GM12878 (cell line): ENCODE results near the gene FNDC8. TPM values are rescaled to one million over a fixed set of nuclear protein-coding genes. Genes with fewer than 3 reads are reported as not detected.

Experiments used
- ATAC-seq: fragments of 200-7000 bp; cut with Tn5 transposase; 3 replicates; pipeline ENCODE4 v1.9.1; 2020; ENCODE audit warnings: mild to moderate bottlenecking, moderate library complexity
- BruUV-seq: library from RNA; stranded (reverse); fragments of 400-500 nt; replicated peaks from 2 replicates; lab custom pipeline; 2021; lab: Mats Ljungman, UMichigan
- CTCF ChIA-PET: fragments of 300-600 bp; sonication (Branson Sonifier 250); formaldehyde crosslinking; extraction: SDS; loops from one replicate; lab custom pipeline; 2021; ENCODE audit warnings: inconsistent platforms; lab: Yijun Ruan, JAX
- POLR2A ChIA-PET: fragments of 350-600 bp; formaldehyde crosslinking; extraction: SDS; loops from one replicate; lab custom pipeline; 2021; ENCODE audit warnings: inconsistent platforms; lab: Charles Lee
- RAD21 ChIA-PET: fragments of 300-600 bp; sonication (Branson Sonifier 250); formaldehyde crosslinking; loops from one replicate; lab custom pipeline; 2023; ENCODE audit warnings: antibody characterized with exemption; ENCODE audit not compliant: unreplicated experiment; lab: Charles Lee
- SMC1A ChIA-PET: fragments of 300-600 bp; sonication (Branson Sonifier 250); formaldehyde crosslinking; loops from one replicate; lab custom pipeline; 2023; ENCODE audit not compliant: unreplicated experiment, uncharacterized antibody; lab: Charles Lee
- DNase-seq: peaks from one replicate; pipeline ENCODE4 v3.0.0-alpha.2; 2011; ENCODE audit warnings: low read depth, low spot score
- FAIRE-seq: peaks from 3 replicates; lab custom pipeline; 2011; peaks lifted over from hg19 to GRCh38; lab: Jason Lieb, UNC
- H2AFZ ChIP-seq: 2 replicates; pipeline ENCODE4 v1.6.0; 2011; ENCODE audit warnings: low read depth, low read length, control low read depth; ENCODE audit not compliant: control insufficient read depth
- H3K27ac ChIP-seq: 2 replicates; pipeline ENCODE4 v1.5.1; 2011; ENCODE audit warnings: control low read depth; ENCODE audit not compliant: control insufficient read depth, insufficient read depth
- H3K27me3 ChIP-seq, 2 experiments: replicated peaks in 1 of 2; 2 replicates each; pipeline versions ENCODE4 v1.6.0 to v1.6.1; 2011; ENCODE audit warnings: low read length in 1 of 2; ENCODE audit not compliant: control insufficient read depth in 2 of 2, insufficient read depth in 2 of 2
- H3K36me3 ChIP-seq, 2 experiments: 2 replicates each; pipeline ENCODE4 v1.5.1; 2011; ENCODE audit warnings: low read length in 1 of 2; ENCODE audit not compliant: control insufficient read depth in 2 of 2, insufficient read depth in 2 of 2
- H3K4me1 ChIP-seq: 2 replicates; pipeline ENCODE4 v1.6.1; 2011; ENCODE audit warnings: mild to moderate bottlenecking, low read length, moderate library complexity, mixed read lengths; ENCODE audit not compliant: control insufficient read depth, insufficient read depth
- H3K4me2 ChIP-seq: 2 replicates; pipeline ENCODE4 v1.6.0; 2011; ENCODE audit warnings: control low read depth; ENCODE audit not compliant: control insufficient read depth, insufficient read depth
- H3K4me3 ChIP-seq: fragments of 200-600 bp; sonication (generic); 2 replicates; pipeline ENCODE4 v1.5.1; 2016
- H3K79me2 ChIP-seq: 2 replicates; pipeline ENCODE4 v1.6.0; 2011; ENCODE audit warnings: low read length; ENCODE audit not compliant: control insufficient read depth, insufficient read depth
- H3K9ac ChIP-seq: 2 replicates; pipeline ENCODE4 v1.8.0; 2011; ENCODE audit warnings: low read length, control low read depth, mixed read lengths; ENCODE audit not compliant: control insufficient read depth, insufficient read depth
- H3K9me3 ChIP-seq: replicated peaks from 3 replicates; pipeline ENCODE4 v1.5.1; 2011; ENCODE audit warnings: mild to moderate bottlenecking, low read length; ENCODE audit not compliant: control insufficient read depth, insufficient read depth
- H4K20me1 ChIP-seq: 2 replicates; pipeline ENCODE4 v1.6.0; 2011; ENCODE audit not compliant: control insufficient read depth, insufficient read depth
- FOS ChIP-seq: IDR thresholded peaks from 3 replicates; pipeline ENCODE4 v1.6.1; 2011; ENCODE audit warnings: borderline replicate concordance; ENCODE audit not compliant: insufficient read length; ENCODE audit errors: extremely low read depth
- FOXK2 ChIP-seq: fragments of 450-650 bp; IDR thresholded peaks from 2 replicates; pipeline ENCODE4 v1.6.1; 2017; ENCODE audit warnings: mild to moderate bottlenecking, moderate library complexity
- MEF2B ChIP-seq: fragments of 450-650 bp; IDR thresholded peaks from 2 replicates; pipeline ENCODE4 v1.6.1; 2018; ENCODE audit warnings: mild to moderate bottlenecking, moderate library complexity; ENCODE audit not compliant: partially characterized antibody, poor library complexity, severe bottlenecking
- PKNOX1 ChIP-seq: fragments of 450-650 bp; IDR thresholded peaks from 2 replicates; pipeline ENCODE4 v1.6.1; 2016; ENCODE audit warnings: mild to moderate bottlenecking
- RAD21 ChIP-seq: IDR thresholded peaks from 2 replicates; pipeline ENCODE4 v1.6.1; 2011; ENCODE audit warnings: mild to moderate bottlenecking, low read depth, low read length, moderate library complexity; ENCODE audit not compliant: insufficient read depth
- SMC3 ChIP-seq: IDR thresholded peaks from 2 replicates; pipeline ENCODE4 v1.6.1; 2011; ENCODE audit warnings: low read length, improper control_type of control experiment, borderline replicate concordance
- TAF1 ChIP-seq: IDR thresholded peaks from 2 replicates; pipeline ENCODE4 v1.6.1; 2011; ENCODE audit warnings: mild to moderate bottlenecking, low read depth, low read length, borderline replicate concordance
- WRNIP1 ChIP-seq: IDR thresholded peaks from 2 replicates; pipeline ENCODE4 v1.6.1; 2011; ENCODE audit warnings: low read depth, low read length, improper control_type of control experiment, borderline replicate concordance
- YY1 ChIP-seq: IDR thresholded peaks from 2 replicates; pipeline ENCODE4 v1.6.1; 2011; ENCODE audit warnings: low read depth, mild to moderate bottlenecking, low read length
- in situ Hi-C: fragments of 300-500 bp; cut with MboI; formaldehyde crosslinking; loops from 9 replicates; pipeline ENCODE4 v1.14.3; 2018; ENCODE audit warnings: mixed read lengths
- intact Hi-C: fragments of 100-400 bp; cut with micrococcal nuclease; formaldehyde crosslinking; loops from one replicate; pipeline ENCODE4 v1.14.2; 2022; ENCODE audit not compliant: unreplicated experiment
- polyA plus RNA-seq, 11 experiments: library from polyadenylated mRNA; depleted of rRNA in 4 of 11; unstranded in 6 of 11; stranded (reverse) in 5 of 11; fragments of >200 nt; fragmentation: Nextera tagmentation in 4 of 11; fragmentation: Illumina TruSeq in 1 of 11; extraction: Ambion mirVana in 4 of 11; extraction: Trizol in 1 of 11; gene quantifications; 1 replicate in 1 of 11; 2 replicates in 10 of 11; pipeline versions ENCODE4 v1.2.1 to v1.2.3, GENCODE V29; 2011 to 2016; ENCODE audit warnings: inconsistent platforms in 2 of 11, missing spikeins in 2 of 11, low read depth in 1 of 11
- total RNA-seq, 4 experiments: library from RNA; depleted of rRNA in 3 of 4; stranded (reverse); fragments of >200 nt in 3 of 4; fragmentation: Illumina TruSeq in 1 of 4; extraction: Trizol in 1 of 4; gene quantifications; 2 replicates each; pipeline versions ENCODE4 v1.2.1 to v1.2.3, GENCODE V29; 2013 to 2021
- TF ChIP-seq, protein P1 (sequence below), 3 experiments: IDR thresholded peaks in 2 of 3; conservative IDR thresholded peaks in 1 of 3; 2 replicates each; pipeline ENCODE4 v1.5.1; 2011; ENCODE audit warnings: low read depth in 3 of 3, low read length in 3 of 3, mild to moderate bottlenecking in 3 of 3, control low read depth in 2 of 3, moderate library complexity in 2 of 3, inconsistent platforms in 1 of 3, mixed read lengths in 1 of 3; ENCODE audit not compliant: control insufficient read depth in 2 of 3, insufficient read depth in 1 of 3; ENCODE audit errors: extremely low read depth in 1 of 3
- TF ChIP-seq, protein P2 (sequence below): fragments of 450-650 bp; IDR thresholded peaks from 2 replicates; pipeline ENCODE4 v1.6.1; 2014; ENCODE audit warnings: mild to moderate bottlenecking

FNDC8 gene
- total and polyA plus RNA-seq, 10 of the 15 experiments (the other 5 are each of a cell fraction or from before 2014, with no cell fraction given) = 0.06 to 0.15 (median 0.11) TPM; not detected in 7

DNA sequence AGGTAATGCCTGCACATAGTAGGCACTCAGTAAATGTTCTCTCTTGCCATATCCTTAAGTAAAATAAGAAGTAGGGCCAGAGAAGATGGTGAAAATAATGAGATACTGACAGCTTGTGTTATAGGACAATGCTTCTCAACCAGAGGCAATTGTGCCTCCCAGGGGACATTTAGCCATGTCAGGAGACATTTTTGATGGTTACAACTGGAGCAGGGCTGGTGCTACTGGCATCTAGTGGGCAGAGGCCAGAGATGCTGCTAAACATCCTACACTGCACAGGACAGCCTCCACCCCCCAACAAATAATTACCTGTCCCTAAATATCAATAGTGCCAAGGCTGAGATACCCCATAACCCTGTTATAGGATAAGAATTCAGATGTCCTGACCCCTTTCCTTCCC lies 3.4 kb upstream of the FNDC8 start:
- peak overlapping the region; percentile 94; the same call in 1 of the 2 replicates for H3K9ac ChIP-seq
- in situ Hi-C loops (loop anchor here (5.0 to 25.0 kb wide), 3 partner anchors 121 to 906 kb away; no protein-coding TSS in a partner anchor), intact Hi-C loops (loop anchor here (1.0 to 5.0 kb wide), 5 partner anchors 29 to 697 kb away; partner anchors contain the start of genes LIG3 and RFFL)
- ChIA-PET CTCF (interaction anchor here (0.6 to 6.9 kb wide), 30 partner anchors 8 to 745 kb away, joined by 3 to 149 read pairs (median 4); partner anchors contain the start of genes NLE1 and RFFL), POLR2A (interaction anchor here (1.3 to 2.2 kb wide), 2 partner anchors 137 to 576 kb away, joined by 3 to 7 read pairs; partner anchors contain the start of gene LIG3), SMC1A (interaction anchor here (0.8 to 8.3 kb wide), 17 partner anchors 9 to 684 kb away, joined by 3 to 101 read pairs (median 6); partner anchors contain the start of gene RFFL), RAD21 (interaction anchor here (0.9 to 4.2 kb wide), 14 partner anchors 10 to 698 kb away, joined by 3 to 34 read pairs (median 5); partner anchors contain the start of genes LIG3 and RFFL)
- H2AFZ ChIP-seq = no peak overlapping the region
- no peaks in the 10 kb centered on the region for H3K9me3 ChIP-seq
- H3K4me2 ChIP-seq = peak overlapping the region; percentile 86
- peak; percentile 89 for TF ChIP-seq MEF2B
- peak; percentile 58 for TF ChIP-seq RAD21
- TF ChIP-seq TAF1 = no peak
- no peak for TF ChIP-seq FOS
- TF ChIP-seq YY1 = peak; percentile 61; the same call in 1 of the 2 replicates
- TF ChIP-seq, protein P1, sequence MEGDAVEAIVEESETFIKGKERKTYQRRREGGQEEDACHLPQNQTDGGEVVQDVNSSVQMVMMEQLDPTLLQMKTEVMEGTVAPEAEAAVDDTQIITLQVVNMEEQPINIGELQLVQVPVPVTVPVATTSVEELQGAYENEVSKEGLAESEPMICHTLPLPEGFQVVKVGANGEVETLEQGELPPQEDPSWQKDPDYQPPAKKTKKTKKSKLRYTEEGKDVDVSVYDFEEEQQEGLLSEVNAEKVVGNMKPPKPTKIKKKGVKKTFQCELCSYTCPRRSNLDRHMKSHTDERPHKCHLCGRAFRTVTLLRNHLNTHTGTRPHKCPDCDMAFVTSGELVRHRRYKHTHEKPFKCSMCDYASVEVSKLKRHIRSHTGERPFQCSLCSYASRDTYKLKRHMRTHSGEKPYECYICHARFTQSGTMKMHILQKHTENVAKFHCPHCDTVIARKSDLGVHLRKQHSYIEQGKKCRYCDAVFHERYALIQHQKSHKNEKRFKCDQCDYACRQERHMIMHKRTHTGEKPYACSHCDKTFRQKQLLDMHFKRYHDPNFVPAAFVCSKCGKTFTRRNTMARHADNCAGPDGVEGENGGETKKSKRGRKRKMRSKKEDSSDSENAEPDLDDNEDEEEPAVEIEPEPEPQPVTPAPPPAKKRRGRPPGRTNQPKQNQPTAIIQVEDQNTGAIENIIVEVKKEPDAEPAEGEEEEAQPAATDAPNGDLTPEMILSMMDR (IDR thresholded peaks at IDR 0.05 in 2 of 3, conservative IDR thresholded peaks at IDR 0.05 in 1 of 3; ENCODE audit: control insufficient read depth in 2 of 3, extremely low read depth in 1 of 3, insufficient read depth in 1 of 3, low read depth in 3 of 3, low read length in 3 of 3) = peak; percentile 47 to 68 (median 65)
- peak; percentile 61; the same call in 1 of the 2 replicates for TF ChIP-seq SMC3
- TF ChIP-seq PKNOX1 = peak; percentile 65
- TF ChIP-seq, protein P2, sequence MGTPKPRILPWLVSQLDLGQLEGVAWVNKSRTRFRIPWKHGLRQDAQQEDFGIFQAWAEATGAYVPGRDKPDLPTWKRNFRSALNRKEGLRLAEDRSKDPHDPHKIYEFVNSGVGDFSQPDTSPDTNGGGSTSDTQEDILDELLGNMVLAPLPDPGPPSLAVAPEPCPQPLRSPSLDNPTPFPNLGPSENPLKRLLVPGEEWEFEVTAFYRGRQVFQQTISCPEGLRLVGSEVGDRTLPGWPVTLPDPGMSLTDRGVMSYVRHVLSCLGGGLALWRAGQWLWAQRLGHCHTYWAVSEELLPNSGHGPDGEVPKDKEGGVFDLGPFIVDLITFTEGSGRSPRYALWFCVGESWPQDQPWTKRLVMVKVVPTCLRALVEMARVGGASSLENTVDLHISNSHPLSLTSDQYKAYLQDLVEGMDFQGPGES = no peak
- no peak for TF ChIP-seq FOXK2
- TF ChIP-seq WRNIP1 = 0 out of 2 replicates have a peak, but pooled peaks have one; percentile 25
- ATAC-seq = peak; percentile 73
- H3K27me3 ChIP-seq = no peaks in the 10 kb centered on the region
- DNase-seq = peak; percentile 45
- no peaks in the 10 kb centered on the region; the same call in 1 of the 2 replicates for H3K4me1 ChIP-seq
- H3K36me3 ChIP-seq = no peaks in the 10 kb centered on the region
- peaks cover 23% of the 10 kb centered on the region for H3K79me2 ChIP-seq
- no peak overlapping the region for H3K27ac ChIP-seq
- peak; percentile 69 for FAIRE-seq
- no peaks in the 10 kb centered on the region for H4K20me1 ChIP-seq
- H3K4me3 ChIP-seq = peak overlapping the region; percentile 88
- BruUV-seq = no TSS peak
